Fibroblast of mammary gland (primary cell): ENCODE data around the gene PAGR1.
"Not testable (repeated sequence)": the region's sequence is repeated elsewhere in the genome, so short reads cannot be mapped to it uniquely, and the experiment has no call there.

Experiments used
- DNase-seq: peaks from one replicate; pipeline ENCODE4 v3.0.0-alpha.2; 2010; ENCODE audit warnings: low read depth
- H3K4me3 ChIP-seq: 2 replicates; pipeline ENCODE4 v1.5.1; 2011; ENCODE audit warnings: low read depth, mild to moderate bottlenecking, low read length, moderate library complexity; ENCODE audit not compliant: control insufficient read depth
- TF ChIP-seq, protein P1 (sequence below): conservative IDR thresholded peaks from 2 replicates; pipeline ENCODE4 v1.5.1; 2011; ENCODE audit warnings: low read depth, low read length, inconsistent platforms; ENCODE audit not compliant: control insufficient read depth, insufficient read depth

Gene PAGR1

GRCh38 chr16:29860218-29860617 is 44.3 kb downstream of the PAGR1 start:
- TF ChIP-seq, protein P1, sequence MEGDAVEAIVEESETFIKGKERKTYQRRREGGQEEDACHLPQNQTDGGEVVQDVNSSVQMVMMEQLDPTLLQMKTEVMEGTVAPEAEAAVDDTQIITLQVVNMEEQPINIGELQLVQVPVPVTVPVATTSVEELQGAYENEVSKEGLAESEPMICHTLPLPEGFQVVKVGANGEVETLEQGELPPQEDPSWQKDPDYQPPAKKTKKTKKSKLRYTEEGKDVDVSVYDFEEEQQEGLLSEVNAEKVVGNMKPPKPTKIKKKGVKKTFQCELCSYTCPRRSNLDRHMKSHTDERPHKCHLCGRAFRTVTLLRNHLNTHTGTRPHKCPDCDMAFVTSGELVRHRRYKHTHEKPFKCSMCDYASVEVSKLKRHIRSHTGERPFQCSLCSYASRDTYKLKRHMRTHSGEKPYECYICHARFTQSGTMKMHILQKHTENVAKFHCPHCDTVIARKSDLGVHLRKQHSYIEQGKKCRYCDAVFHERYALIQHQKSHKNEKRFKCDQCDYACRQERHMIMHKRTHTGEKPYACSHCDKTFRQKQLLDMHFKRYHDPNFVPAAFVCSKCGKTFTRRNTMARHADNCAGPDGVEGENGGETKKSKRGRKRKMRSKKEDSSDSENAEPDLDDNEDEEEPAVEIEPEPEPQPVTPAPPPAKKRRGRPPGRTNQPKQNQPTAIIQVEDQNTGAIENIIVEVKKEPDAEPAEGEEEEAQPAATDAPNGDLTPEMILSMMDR, result no peak
- DNase-seq, result no peak
- no peak overlapping the region for H3K4me3 ChIP-seq

GRCh38 chr16:29862383-29862883 is 46.5 kb downstream of the PAGR1 start:
- TF ChIP-seq, protein P1, result peak; percentile 16
- peak overlapping the region; percentile 80 for H3K4me3 ChIP-seq
- DNase-seq, result no peak

DNA sequence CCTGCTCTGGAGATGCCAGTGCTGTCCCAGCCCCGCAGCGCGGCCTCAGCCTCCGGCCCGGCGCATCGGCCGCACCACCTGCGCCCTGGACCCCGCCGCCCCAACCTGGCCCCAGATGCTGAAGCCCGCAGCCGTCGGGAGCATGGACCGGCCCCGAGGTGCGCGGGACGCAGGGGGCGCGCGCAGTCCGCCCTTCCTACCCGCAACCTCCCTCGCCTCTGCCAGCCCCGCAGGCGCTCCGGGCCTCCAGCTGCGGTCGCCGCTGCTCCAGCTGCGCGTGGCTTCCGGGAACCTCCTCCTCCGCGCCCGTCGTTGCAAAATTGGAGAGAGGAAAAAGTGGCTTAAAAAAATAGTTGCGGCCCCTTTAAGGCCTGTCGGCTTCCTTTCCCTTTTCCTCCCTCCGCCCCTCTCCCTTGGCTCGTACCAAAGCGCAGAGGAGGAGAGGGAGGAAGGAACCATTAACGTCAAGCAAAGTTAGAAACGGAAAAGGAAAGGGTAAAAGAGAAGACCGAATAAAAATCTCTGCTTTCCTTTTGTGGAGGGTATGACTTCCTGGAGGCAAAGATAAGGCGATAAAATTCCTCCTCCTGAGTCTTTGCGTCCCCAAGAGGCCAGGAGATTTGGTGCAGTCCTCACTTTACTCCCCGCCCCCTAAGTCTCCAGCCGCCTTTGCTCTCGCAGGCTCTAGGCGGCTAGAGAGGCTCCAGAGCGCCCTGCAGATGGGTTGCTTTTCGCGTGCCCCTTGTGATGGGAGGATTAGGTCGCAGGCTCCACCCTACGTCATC is 47.1 kb downstream of the PAGR1 start, which contains the start of gene CDIPT:
TSS of gene CDIPT (minus strand) at position 343 of the 785 bp plus-strand sequence. CDS start 369 bp downstream, outside the sequence.
- TF ChIP-seq, protein P1, result peak; percentile 59
- H3K4me3 ChIP-seq, result peak within 1 kb of the TSS; percentile 80

GRCh38 chr16:29863669-29863984 is 47.7 kb downstream of the PAGR1 start:
- TF ChIP-seq, protein P1, result no peak
- DNase-seq, result no peak
- H3K4me3 ChIP-seq, result peak overlapping the region; percentile 36

More for the DNA sequence above, 47.1 kb downstream of the PAGR1 start, which contains the start of gene CDIPT:
- DNase-seq, result peak; percentile 97

GRCh38 chr16:29864205-29864604 is 48.3 kb downstream of the PAGR1 start:
- TF ChIP-seq, protein P1, result no peak
- H3K4me3 ChIP-seq, result no peak overlapping the region
- DNase-seq, result no peak

DNA sequence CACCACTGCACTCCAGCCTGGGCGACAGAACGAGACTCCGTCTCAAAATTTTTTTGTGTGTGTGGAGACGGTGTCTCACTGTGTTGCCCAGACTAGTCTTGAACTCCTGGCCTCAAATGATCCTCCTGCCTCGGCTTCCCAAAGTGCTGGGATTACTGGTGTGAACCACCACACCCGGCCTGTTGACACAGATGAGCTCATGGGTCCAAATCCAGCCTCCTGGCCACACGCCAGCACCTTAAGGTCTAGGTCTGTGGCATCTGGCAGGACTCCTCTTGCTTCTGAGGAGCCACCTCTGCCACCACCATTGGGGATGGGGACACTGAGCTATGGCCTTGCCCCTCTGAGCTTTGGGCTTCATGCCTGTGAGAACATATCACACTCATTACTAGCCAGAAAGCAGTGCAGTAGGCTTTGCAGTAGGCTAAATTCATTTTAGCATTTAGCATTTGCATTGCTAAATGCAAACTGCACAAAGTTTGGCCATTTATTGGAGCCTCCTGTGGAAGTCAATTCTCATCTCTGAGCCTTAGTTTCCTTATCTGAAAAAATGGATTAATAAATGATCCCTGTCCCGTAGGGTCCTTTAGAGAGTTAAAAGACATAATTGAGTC is 52.6 kb downstream of the PAGR1 start:
- no peak for DNase-seq
- TF ChIP-seq, protein P1, result no peak
- no peak overlapping the region for H3K4me3 ChIP-seq

DNA sequence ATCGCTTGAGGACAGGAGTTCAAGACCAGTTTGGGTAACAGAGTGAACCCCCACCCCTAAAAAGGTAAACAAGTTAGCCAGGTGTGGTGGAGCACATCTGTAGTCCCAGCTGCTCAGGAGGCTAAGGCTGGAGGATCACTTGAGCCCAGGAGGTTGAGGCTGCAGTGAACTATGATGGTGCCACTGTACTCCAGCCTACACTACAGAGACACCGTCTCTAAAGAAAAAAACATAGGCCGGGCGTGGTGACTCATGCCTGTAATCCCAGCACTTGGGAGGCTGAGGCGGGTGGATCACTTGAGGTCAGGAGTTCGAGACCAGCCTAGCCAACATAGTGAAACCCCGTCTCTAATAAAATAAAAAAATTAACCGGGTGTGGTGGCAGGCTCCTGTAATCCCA is 53.1 kb downstream of the PAGR1 start:
- H3K4me3 ChIP-seq, DNase-seq: not testable (repeated sequence)
